Activated CD4-positive, alpha-beta T cell treated with anti-CD3 and anti-CD28 coated beads, Interleukin-2, amount 10 ng/mL, durations not matched to agents 24 days and 14 days (primary cell): ENCODE measurements around the gene ST3GAL3. TPM values are rescaled to one million over a fixed set of nuclear protein-coding genes. Genes with fewer than 3 reads are reported as not detected.

Experiments
- DNase-seq: peaks from one replicate; pipeline ENCODE4 v3.0.0; 2022
- H3K27ac Mint-ChIP-seq: one replicate; pipeline ENCODE4 v1.8.0; 2022; ENCODE audit warnings: mild to moderate bottlenecking, mixed read lengths
- H3K27me3 Mint-ChIP-seq: one replicate; pipeline ENCODE4 v1.8.0; 2022; ENCODE audit warnings: mixed read lengths
- H3K36me3 Mint-ChIP-seq: one replicate; pipeline ENCODE4 v1.8.0; 2022; ENCODE audit warnings: low read depth, mild to moderate bottlenecking, mixed read lengths
- H3K4me1 Mint-ChIP-seq: one replicate; pipeline ENCODE4 v1.8.0; 2021; ENCODE audit warnings: mixed read lengths
- H3K4me3 Mint-ChIP-seq: one replicate; pipeline ENCODE4 v1.8.0; 2022; ENCODE audit warnings: mild to moderate bottlenecking, moderate library complexity, mixed read lengths
- H3K9me3 Mint-ChIP-seq: one replicate; pipeline ENCODE4 v1.8.0; 2021; ENCODE audit warnings: mixed read lengths
- intact Hi-C: fragments of 100-400 bp; cut with micrococcal nuclease; formaldehyde crosslinking; loops from one replicate; pipeline ENCODE4 v1.15.1; 2023
- total RNA-seq: library from RNA; stranded (reverse); gene quantifications from 2 replicates; pipeline ENCODE4 v1.2.3, GENCODE V29; 2022

The ST3GAL3 gene
- total RNA-seq, 1 donor from 2014 or later = 18.1 TPM

DNA sequence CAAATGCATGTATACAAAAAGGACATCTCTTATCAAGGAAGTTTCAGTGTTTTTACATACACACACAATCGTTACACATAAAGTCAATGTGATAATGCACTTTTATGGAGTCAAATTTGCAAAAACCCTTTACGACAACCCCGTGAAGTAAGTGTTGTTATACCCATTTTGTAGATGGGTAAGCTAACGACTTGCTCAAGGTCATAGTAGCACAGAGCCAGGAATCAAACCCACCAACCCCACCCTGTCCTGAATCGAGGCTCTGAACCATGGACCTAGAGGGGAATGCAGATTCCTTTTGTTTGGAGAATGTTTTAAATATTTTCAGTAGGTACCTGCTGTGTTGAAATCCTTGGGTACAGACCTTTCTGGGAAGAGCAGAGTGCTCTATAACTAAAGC, 148.9 kb downstream of the ST3GAL3 start:
- Mint-ChIP-seq H3K4me3 (no peak overlapping the region), H3K27me3 (no peaks in the 10 kb centered on the region), H3K36me3 (peaks cover 12% of the 10 kb centered on the region), H3K27ac (no peak overlapping the region), H3K9me3 (peaks cover 5% of the 10 kb centered on the region), H3K4me1 (peaks cover 2% of the 10 kb centered on the region)
- intact Hi-C loops = no loop called here
- no peak for DNase-seq

GRCh38 chr1:43857163-43857562, 149.8 kb downstream of the ST3GAL3 start:
- H3K36me3 Mint-ChIP-seq = peaks cover 12% of the 10 kb centered on the region
- H3K4me3 Mint-ChIP-seq = no peak overlapping the region
- H3K9me3 Mint-ChIP-seq = peaks cover 5% of the 10 kb centered on the region
- DNase-seq = no peak
- intact Hi-C loops = no loop called here
- H3K27me3 Mint-ChIP-seq = no peaks in the 10 kb centered on the region
- peaks cover 2% of the 10 kb centered on the region for H3K4me1 Mint-ChIP-seq
- no peak overlapping the region for H3K27ac Mint-ChIP-seq

DNA sequence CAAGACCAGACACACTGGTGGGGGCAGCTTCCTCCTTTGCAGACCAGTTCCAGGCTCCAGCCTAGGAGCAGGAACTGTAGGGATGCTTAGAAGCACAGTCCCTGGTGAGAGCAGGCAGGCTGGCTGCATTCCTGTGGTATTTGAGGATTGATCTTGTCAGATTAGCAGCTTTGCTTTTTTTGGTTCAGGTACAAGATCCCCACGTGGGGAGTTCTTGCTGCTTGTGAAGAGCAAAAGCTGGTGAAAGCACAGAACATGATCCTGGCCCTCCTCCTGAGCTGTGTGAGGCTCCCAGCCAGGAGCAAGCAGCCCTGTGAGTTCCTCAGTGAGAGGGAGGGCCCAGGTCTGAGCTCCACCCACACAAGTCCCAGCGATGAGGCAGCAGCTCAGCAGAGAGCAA, 151.0 kb downstream of the ST3GAL3 start:
- Mint-ChIP-seq H3K27ac (no peak overlapping the region), H3K4me1 (peaks cover 2% of the 10 kb centered on the region), H3K27me3 (no peaks in the 10 kb centered on the region), H3K36me3 (peaks cover 12% of the 10 kb centered on the region), H3K4me3 (no peak overlapping the region), H3K9me3 (peaks cover 5% of the 10 kb centered on the region)
- intact Hi-C loops = no loop called here
- no peak for DNase-seq

DNA sequence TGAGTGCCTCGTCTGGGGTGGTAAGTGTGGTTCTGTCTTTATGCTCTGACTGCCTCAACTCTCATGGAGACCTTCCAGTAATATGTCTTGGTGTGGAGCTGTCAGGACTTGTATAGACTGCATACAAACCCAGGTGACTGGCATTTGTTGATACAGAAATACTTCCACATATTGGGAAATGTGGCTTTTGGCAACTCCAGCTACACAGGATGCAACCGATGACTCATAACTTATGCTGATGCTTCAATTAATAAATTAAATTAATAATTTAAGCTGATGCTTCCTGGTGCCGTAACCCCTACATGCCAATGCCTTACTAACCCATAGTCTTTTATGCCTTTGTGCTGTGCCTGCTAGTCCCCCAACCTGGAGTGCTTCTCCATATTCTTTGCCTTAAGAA, 154.0 kb downstream of the ST3GAL3 start:
- peaks cover 2% of the 10 kb centered on the region for H3K36me3 Mint-ChIP-seq
- no peak for DNase-seq
- no peak overlapping the region for H3K4me3 Mint-ChIP-seq
- intact Hi-C loops = no loop called here
- H3K27ac Mint-ChIP-seq = no peak overlapping the region
- H3K4me1 Mint-ChIP-seq = peaks cover 17% of the 10 kb centered on the region
- H3K9me3 Mint-ChIP-seq = no peaks in the 10 kb centered on the region
- no peaks in the 10 kb centered on the region for H3K27me3 Mint-ChIP-seq

DNA sequence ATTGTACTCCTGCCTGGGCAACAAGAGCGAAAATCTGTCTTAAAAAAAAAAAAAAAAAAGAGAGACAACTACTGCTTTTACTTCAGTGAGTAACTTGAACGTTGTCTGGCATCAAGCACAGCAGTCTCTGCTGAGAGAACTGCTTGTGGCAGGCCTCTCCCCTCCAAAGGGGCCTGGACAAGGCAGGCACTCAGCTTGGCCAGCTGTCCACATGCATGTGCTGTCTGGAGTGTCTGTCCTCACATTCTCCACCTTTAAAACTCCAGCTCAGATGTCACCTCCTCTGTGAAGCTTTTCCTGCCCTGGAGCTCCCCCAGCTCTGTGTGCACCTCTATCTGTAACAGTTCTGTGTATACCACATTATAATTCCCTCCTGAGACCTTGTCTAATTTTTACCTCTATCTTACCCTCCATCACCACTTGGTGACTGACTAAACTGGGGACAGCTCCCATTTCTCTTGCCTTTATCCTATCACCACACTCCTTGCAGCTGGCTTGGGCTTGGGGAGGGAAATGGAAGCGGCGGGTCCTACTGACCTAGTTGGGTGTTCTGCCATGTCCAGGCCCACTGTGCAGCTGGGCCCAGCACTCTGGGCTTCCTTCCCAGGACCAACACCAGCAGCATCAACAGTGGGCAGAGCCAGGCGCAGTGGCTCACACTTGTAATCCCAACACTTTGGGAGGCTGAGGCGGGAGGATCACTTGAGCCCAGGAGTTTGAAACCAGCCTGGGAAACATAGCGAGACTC, 154.8 kb downstream of the ST3GAL3 start:
- no peak for DNase-seq
- no peak overlapping the region for H3K27ac Mint-ChIP-seq
- no peaks in the 10 kb centered on the region for H3K27me3 Mint-ChIP-seq
- no peaks in the 10 kb centered on the region for H3K36me3 Mint-ChIP-seq
- intact Hi-C loops = no loop called here
- no peak overlapping the region for H3K4me3 Mint-ChIP-seq
- no peaks in the 10 kb centered on the region for H3K9me3 Mint-ChIP-seq
- peaks cover 19% of the 10 kb centered on the region for H3K4me1 Mint-ChIP-seq

- Mint-ChIP-seq H3K27ac (peak overlapping the region; percentile 85), H3K36me3 (no peaks in the 10 kb centered on the region), H3K4me3 (no peak overlapping the region), H3K27me3 (no peaks in the 10 kb centered on the region), H3K9me3 (no peaks in the 10 kb centered on the region), H3K4me1 (peaks cover 26% of the 10 kb centered on the region)
- DNase-seq = no peak
- intact Hi-C loops = no loop called here
Observed at GRCh38 chr1:43864111-43865045, 157.0 kb downstream of the ST3GAL3 start.

DNA sequence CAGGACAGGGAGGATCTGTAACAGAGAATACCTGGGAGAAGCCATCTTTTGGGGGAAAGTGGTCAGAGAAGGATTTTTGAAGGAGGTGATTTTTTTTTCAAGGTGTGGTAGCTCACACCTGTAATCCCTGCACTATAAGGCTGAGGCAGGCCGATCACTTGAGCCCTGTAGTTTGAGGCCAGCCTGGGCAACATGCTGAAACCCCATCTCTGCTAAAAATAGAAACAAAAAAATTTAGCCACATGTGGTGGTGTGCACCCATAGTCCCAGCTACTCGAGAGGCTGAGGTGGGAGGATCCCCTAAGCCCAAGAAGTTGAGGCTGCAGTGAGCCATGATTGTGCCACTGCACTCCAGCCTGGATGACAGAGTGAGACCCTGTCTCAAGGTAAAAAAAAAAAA, 158.9 kb downstream of the ST3GAL3 start:
- no peaks in the 10 kb centered on the region for H3K9me3 Mint-ChIP-seq
- intact Hi-C loops = no loop called here
- no peak overlapping the region for H3K4me3 Mint-ChIP-seq
- H3K27me3 Mint-ChIP-seq = no peaks in the 10 kb centered on the region
- no peaks in the 10 kb centered on the region for H3K36me3 Mint-ChIP-seq
- H3K27ac Mint-ChIP-seq = peak overlapping the region; percentile 85
- peaks cover 27% of the 10 kb centered on the region for H3K4me1 Mint-ChIP-seq
- no peak for DNase-seq

GRCh38 chr1:43867976-43868740, 160.8 kb downstream of the ST3GAL3 start:
- no peaks in the 10 kb centered on the region for H3K36me3 Mint-ChIP-seq
- DNase-seq = no peak
- H3K27ac Mint-ChIP-seq = no peak overlapping the region
- no peaks in the 10 kb centered on the region for H3K27me3 Mint-ChIP-seq
- no peaks in the 10 kb centered on the region for H3K9me3 Mint-ChIP-seq
- intact Hi-C loops = no loop called here
- H3K4me3 Mint-ChIP-seq = no peak overlapping the region
- H3K4me1 Mint-ChIP-seq = peaks cover 28% of the 10 kb centered on the region

DNA sequence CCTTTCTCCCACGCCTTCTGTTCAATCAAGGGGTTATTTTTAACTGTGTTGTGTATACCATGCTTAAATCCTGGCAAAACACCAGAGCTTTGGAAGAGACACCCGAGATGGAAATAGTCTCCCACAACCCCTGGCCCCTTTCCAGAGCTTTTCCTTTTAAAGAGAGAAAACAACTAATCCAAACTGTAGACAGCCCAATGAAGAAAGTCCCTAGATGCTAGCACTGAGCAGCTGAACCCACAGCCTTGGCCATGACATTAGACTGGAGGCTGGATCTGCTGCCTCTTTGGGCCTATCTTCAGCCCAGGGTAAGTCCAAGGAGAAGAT, 161.4 kb downstream of the ST3GAL3 start:
- H3K4me3 Mint-ChIP-seq = no peak overlapping the region
- no peaks in the 10 kb centered on the region for H3K36me3 Mint-ChIP-seq
- intact Hi-C loops = no loop called here
- H3K9me3 Mint-ChIP-seq = no peaks in the 10 kb centered on the region
- H3K27me3 Mint-ChIP-seq = no peaks in the 10 kb centered on the region
- DNase-seq = no peak
- H3K27ac Mint-ChIP-seq = no peak overlapping the region
- H3K4me1 Mint-ChIP-seq = peaks cover 28% of the 10 kb centered on the region

DNA sequence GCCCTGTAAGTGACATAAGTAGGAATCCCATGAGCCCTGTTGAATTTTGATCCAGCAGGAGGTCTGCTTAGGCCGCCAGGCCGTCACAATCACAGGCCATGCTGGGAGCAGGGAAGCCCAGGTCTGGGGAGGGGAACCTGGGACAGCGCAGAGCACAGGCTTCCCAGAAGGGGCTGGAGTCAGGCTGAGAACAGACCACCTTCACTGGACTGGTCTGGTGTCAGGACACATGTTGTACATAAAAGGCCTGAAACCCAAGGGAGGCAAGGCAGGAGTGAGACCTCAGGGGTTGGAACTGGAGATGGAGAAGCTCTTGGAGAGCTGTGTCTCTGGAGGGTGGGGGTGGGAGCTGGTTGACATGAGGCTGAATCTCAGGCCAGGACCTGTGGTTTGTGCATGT, 163.0 kb downstream of the ST3GAL3 start:
- no peak for DNase-seq
- no peaks in the 10 kb centered on the region for H3K27me3 Mint-ChIP-seq
- H3K27ac Mint-ChIP-seq = no peak overlapping the region
- no peaks in the 10 kb centered on the region for H3K9me3 Mint-ChIP-seq
- H3K4me3 Mint-ChIP-seq = no peak overlapping the region
- no peaks in the 10 kb centered on the region for H3K36me3 Mint-ChIP-seq
- peaks cover 18% of the 10 kb centered on the region for H3K4me1 Mint-ChIP-seq
- intact Hi-C loops = no loop called here

GRCh38 chr1:43871181-43871910, 164.0 kb downstream of the ST3GAL3 start:
- DNase-seq = no peak
- no peak overlapping the region for H3K4me3 Mint-ChIP-seq
- H3K27ac Mint-ChIP-seq = peak overlapping the region; percentile 51
- peaks cover 11% of the 10 kb centered on the region for H3K4me1 Mint-ChIP-seq
- H3K9me3 Mint-ChIP-seq = no peaks in the 10 kb centered on the region
- H3K27me3 Mint-ChIP-seq = no peaks in the 10 kb centered on the region
- intact Hi-C loops = no loop called here
- no peaks in the 10 kb centered on the region for H3K36me3 Mint-ChIP-seq

GRCh38 chr1:43872280-43872679, 164.9 kb downstream of the ST3GAL3 start:
- H3K36me3 Mint-ChIP-seq = no peaks in the 10 kb centered on the region
- DNase-seq = no peak
- H3K4me3 Mint-ChIP-seq = no peak overlapping the region
- no peak overlapping the region for H3K27ac Mint-ChIP-seq
- H3K27me3 Mint-ChIP-seq = no peaks in the 10 kb centered on the region
- H3K4me1 Mint-ChIP-seq = peaks cover 8% of the 10 kb centered on the region
- intact Hi-C loops = no loop called here
- no peaks in the 10 kb centered on the region for H3K9me3 Mint-ChIP-seq

- H3K4me3 Mint-ChIP-seq = no peak overlapping the region
- no peaks in the 10 kb centered on the region for H3K36me3 Mint-ChIP-seq
- no peak overlapping the region for H3K27ac Mint-ChIP-seq
- H3K9me3 Mint-ChIP-seq = no peaks in the 10 kb centered on the region
- intact Hi-C loops = no loop called here
- H3K4me1 Mint-ChIP-seq = peaks cover 2% of the 10 kb centered on the region
- no peaks in the 10 kb centered on the region for H3K27me3 Mint-ChIP-seq
- no peak for DNase-seq
Observed at GRCh38 chr1:43873851-43874250, 166.5 kb downstream of the ST3GAL3 start.
